Hippocampal formation (tissue), 2 donors: ENCODE data around the gene PABPN1.
"Not testable (repeated sequence)": the region's sequence is repeated elsewhere in the genome, so short reads cannot be mapped to it uniquely, and the experiment has no call there.

Experiments used
- DNase-seq, 2 donors: peaks; one replicate each; lab custom pipeline; 2025; lab: John Stamatoyannopoulos, UW

PABPN1 gene, protein sequence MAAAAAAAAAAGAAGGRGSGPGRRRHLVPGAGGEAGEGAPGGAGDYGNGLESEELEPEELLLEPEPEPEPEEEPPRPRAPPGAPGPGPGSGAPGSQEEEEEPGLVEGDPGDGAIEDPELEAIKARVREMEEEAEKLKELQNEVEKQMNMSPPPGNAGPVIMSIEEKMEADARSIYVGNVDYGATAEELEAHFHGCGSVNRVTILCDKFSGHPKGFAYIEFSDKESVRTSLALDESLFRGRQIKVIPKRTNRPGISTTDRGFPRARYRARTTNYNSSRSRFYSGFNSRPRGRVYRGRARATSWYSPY

DNA sequence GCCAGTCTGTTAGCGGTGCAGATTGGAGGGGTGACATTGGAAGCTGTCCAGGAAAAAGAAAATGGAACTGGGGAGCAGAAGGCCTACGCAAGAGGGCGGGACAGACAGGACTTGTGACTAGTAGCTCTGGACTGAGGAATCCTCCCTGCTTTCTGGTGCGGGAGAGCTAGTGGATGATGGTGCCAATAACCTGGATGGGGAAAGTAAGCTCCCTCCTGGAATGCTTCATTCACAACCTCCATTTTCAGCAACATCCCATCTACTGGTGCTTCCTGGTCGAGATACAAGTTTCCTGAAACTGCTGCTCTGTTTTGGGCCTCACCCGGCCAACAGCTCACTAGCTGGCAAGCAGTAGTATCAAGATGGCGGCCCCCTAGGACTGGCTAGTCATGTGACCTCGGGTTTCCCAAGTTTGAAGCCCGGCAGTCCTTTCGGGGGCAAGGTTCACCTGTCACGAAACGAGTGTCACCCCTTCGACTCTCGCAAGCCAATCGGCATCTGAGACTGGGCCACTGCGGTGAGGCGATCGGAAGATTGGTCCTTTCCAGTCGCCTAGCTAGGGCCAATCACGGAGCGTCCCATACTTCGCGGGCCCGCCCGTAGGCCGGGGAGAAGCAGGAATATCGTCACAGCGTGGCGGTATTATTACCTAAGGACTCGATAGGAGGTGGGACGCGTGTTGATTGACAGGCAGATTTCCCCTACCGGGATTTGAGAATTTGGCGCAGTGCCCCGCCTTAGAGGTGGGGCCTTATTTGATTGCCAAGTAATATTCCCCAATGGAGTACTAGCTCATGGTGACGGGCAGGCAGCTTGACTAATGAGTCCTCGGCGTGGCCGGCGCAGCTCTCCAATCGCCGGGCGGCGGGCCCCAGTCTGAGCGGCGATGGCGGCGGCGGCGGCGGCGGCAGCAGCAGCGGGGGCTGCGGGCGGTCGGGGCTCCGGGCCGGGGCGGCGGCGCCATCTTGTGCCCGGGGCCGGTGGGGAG, at the start of gene PABPN1:
TSS of gene PABPN1 (plus strand) at position 874 of the 988 bp plus-strand sequence. CDS start at position 887, 13 bp downstream.
- peak; percentile 99 to 100 for DNase-seq

DNA sequence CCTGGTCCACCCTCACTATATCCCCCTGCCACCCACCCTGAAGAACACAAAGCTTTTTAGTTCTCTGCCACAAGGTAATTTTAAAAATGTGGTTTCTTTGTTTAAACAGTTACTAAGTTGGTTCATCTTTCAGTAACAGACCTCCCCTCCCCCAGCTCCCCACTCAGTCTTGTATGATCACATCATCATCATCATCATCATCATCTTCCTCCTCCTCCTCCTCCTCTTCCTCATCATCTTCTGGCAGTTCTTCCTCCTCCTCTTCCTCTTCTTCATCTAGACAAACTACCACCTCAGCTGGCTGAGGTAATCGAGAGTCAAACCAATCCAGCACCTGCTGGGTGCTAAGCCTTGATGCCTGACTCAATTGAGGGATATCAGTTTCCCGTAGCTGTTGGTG, 45.8 kb upstream of the PABPN1 start:
- DNase-seq = no peak

DNA sequence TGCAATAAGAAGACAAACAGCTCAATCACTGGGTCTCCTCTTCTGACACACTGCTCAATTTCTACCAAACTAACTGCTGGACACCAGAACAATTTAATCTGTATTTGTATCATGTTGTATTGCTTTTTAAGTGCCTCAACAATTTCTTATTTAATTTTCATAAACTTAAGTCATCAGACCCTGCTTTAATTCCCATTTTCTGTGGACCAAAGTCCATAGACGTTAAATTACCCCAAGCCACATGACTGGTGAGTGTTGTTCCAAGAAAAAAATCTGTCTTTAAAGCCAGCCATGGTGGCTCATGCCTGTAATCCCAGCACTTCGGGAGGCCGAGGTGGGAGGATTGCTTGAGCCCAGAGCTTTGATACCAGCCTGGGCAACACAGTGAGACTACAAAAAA, 44.1 kb upstream of the PABPN1 start:
- no peak for DNase-seq

DNA sequence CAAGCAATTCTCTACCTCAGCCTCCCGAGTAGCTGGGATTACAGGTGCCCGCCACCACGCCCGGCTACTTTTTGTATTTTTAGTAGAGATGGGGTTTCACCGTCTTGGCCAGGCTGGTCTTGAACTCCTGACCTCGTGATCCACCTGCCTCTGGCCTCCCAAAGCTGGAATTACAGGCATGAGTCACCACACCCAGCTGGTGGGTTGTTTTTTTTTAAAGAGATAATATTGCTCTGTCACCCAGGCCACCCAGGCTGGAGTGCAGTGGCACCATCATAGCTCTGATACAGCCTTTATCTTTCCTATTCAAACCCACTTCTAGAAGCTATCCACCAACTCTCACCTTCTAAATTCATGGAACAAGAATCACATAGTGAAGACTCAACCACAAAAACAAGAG, 43.3 kb upstream of the PABPN1 start:
- DNase-seq = not testable (repeated sequence)

DNA sequence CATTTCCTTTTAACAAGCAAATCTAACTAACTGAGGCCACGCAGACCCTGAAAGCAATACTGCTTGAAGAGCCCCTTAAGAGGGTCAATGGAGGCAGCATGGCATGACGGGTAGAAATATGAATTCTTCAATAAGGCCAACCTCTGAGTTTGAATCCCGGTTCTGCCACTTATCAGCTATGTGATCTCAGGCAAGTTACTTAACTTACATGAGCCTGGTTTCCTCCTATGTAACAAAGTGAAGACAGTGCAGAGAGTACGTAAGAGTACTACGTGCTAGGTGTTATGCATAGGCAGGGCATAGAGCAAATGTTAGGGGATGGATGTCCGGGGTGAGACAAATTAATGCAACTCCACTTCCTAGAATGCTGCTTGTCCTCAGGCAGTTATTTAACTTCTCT, 40.0 kb upstream of the PABPN1 start:
- DNase-seq = no peak

DNA sequence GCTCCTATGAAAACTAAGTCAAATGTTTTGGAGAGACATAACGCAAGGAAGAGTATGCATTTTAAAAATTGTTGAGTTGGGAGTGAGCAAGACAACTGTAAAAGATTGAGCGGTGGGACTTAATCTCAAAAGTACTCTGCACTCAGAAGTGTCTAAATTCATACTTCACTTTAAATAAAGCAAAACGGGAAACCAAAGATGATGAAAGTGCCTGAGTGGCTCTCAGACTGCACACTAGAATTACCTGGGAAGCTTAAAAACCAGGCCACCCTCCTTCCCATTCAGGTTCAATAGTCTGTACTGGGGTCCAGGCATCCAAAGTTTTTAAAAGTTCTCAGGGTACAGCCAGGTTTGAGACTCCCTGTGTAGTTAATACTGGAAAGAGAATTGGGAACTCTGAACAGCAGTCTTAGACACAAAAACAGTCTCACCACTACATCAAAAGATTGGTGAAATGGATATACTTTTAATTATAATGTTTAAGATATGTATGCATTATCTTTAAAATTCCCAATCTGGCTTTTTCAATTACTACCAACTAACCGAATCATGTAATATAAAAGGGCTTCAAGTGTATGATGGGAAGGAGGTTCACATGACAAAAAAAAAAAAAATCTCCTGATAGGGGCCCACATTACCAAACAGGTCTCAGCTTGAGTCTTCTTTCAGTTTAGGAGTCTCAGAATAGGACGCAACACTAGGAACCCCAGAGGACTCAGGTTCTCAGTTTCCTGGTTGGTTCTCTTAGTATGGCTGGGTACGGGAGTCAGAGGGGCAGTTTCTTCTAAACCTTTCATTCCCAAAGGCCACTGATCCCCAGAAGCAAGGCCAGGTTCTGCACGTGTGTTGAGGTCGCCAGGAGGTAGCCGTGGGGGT, 36.4 kb upstream of the PABPN1 start:
- DNase-seq = no peak

DNA sequence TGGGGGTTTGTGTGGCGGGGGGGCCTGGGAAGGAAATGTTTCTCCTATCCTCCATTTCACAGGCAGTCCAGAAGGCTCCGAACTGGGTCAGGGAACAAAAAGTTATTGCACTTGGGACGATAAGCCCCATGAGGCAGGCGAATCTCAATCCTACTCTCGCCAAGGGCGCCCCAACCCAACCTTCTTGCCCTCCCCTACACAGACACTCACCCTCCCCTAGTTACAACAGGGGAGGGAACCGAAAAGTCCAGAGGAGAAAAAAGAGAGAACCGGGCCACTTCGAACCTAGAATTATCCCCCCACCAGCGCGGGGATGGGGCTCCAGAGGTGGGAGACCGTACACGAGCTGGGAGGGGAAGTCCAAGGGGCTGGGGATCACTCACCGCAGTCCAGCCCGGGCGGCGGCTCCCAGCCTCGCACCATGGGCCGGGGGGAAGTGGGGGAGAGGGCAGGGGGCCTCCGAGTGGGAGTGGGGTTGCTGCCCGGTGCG, 35.7 kb upstream of the PABPN1 start:
- DNase-seq = no peak

DNA sequence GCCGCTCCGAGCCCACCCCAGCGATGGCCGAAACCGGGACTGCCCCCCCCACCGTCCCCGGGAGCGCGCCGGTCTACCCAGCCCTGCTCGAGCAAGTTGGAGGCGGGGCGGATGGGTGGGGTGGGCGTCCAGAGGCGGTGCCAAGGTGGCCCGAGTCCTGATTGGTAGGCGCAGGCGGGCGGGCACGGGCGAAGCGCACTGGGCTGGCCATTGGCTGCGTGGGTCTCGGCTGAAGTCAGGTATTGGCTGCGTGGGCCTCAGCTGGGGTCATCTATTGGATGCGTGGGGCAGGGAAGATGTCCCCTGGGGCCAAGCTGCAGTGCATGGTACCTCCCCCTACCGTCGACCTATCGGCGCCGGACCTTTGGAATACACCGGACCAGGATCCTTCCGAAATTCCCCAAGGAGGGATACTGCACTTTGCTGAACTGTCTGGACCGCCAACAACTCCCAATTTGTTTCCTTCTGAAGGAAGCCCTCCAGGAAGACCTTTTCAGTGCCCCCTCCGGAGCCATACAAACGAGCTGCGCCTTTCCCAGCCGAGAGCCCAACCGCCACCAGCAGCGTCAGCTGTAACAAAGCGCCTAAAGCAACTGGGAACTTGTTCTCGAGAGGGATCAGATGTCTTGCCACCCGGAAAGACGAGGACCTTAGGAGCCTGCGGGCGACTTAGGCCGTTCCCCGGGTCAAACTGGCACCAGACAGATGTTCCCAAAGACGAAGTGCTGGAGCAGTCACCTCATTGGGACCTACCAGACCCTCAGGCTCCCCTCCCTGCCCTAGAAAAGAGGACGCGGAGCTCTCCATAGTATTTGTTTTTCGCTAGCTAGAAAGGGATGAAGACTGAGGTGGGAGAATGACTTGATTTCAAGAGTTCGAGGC, 35.0 kb upstream of the PABPN1 start, which contains the start of gene HOMEZ:
TSS of gene HOMEZ (minus strand) at position 113 of the 882 bp plus-strand sequence. CDS start 180 bp downstream, outside the sequence.
- DNase-seq = peak; percentile 99 to 100

DNA sequence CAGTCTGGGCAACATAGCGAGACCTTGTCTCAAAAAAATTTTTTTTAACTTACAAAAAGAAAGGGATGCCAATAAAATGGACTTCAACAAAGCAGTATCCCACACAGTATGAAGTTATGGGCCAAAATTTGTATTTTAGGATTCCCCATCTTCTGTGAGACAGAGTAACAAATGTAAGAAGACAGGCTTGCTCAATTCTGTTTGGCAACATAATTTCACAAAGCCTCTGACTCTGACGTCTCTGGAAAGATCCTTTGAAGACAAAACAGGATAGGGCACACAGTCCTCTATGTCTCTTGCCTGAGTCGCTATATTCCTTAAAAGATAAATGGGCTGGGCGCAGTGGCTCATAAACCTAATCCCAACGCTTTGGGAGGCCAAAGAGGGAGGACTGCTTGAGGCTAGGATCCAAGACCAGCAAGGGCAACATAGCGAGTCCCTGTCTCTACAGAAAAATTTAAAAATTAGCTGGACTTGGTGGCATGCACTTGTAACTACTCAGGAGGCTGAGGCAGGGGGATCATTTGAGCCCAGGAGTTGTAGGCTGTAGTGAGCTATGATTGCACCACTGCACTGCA, 34.3 kb upstream of the PABPN1 start:
- no peak for DNase-seq

DNA sequence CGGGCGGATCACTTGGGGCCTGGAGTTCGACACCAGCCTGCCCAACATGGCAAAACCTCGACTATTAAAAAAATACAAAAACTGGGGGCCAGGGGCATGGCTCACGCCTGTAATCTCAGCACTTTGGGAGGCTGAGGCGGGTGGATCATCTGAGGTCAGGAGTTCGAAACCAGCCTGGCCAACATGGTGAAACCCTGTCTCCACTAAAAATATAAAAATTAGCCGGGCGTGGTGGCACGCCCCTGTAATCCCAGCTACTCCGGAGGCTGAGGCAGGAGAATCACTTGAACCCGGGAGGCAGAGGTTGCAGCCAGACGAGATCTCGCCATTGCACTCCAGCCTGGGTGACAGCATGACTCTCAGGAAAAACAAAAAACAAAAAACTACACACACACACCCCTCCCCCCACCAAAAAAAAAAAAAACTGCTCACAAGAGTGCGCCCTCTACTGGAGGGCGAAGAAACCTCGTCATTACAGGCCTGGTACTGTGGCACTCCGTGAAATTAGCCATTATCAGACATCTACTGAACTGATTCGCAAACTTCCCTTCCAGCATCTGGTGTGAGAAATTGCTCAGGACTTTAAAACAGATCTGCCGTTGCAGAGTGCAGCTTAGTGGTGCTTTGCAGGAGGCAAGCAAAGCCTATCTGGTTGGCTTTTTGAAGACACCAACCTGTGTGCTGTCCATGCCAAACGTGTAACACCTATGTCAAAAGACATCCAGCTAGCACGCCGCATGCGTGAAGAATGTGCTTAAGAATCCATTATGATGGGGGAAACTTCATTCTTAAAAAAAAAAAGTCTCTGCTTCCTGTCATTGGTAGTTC, 26.3 kb upstream of the PABPN1 start:
- DNase-seq = peak; percentile 40 to 54

DNA sequence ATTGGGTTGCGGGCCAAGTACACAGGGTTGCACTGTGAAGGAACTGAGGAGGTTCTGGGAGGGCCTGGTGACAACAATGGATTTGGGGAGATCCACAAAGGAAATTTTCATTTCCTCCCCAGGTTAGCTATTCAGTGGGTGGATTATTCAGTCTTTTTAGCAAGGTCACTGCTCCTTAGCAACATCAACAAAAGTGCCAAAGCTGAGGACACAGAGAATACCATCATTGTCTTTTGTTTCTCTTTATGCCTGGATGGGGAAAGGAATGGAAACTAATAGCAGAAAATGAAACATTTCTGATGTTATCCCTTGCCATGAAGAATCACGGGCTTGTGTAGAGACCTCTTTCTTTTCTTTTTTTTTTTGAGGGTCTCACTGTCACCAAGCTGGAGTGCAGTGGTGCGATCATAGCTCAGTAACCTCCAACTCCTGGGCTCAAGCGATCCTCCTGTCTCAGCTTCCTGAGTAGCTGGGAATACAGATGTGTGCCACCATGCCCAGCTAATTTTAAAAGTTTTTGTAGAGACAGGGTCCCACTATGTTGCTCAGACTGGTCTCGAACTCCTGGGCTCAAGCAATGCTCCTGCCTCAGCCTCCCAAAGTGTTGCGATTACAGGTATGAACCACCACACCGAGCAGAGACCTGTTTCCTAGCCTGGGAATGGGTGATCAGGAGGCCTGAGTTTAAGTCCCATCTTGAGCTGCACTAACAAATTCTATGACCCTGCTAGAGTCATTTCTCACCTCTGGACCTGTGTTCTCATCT, 25.1 kb upstream of the PABPN1 start:
- DNase-seq = no peak

DNA sequence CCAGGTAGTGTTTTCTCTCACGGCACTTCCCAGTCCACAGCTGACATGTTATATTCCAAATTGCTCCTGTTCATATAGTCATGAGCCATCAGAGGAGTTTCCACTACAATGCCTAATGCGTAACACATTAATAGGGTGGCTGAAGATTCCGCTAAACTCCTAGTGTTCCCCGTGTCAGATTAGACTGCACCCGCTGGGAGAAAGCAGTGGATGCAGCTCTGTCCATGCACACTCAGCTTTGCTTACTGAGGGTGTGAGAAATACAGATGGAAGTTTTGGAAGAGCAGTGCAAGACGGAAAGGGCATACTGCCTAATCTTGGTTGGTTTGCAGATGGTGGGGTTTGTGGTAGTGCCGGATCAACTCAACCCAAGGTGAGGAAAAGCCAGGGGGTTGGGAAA, 24.2 kb upstream of the PABPN1 start:
- no peak for DNase-seq

DNA sequence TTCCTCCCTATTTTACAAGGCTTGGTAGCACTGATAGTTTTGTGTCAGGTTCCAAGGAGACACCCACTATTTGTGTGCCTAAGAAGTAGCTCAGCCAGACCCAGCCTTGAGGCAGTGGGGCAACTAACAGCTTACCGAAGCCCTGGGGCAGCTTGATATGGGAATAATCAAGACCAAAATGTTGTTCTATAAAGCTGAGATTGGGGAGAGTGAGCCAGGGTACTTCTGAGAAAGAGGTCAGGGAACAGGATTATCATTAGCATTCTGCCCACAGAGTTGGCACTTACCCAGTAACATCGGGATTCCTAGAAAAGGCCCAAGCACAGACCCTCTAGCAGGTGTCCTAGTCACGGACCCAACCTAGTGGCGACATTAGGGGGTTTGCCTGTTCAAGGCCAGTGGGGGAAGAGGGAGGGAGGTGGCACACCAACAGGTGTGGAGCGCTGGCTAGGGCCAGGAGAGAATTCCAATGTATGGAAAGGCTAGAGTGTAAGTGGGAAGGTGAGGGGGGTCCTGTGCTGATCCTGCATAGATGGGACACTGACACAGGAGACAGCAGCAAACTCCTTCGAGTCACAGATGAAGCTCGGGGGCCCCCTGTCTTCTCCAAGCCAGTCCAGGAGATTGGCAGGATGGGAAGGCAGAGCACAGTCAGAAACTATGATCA, 23.5 kb upstream of the PABPN1 start:
- DNase-seq = no peak

DNA sequence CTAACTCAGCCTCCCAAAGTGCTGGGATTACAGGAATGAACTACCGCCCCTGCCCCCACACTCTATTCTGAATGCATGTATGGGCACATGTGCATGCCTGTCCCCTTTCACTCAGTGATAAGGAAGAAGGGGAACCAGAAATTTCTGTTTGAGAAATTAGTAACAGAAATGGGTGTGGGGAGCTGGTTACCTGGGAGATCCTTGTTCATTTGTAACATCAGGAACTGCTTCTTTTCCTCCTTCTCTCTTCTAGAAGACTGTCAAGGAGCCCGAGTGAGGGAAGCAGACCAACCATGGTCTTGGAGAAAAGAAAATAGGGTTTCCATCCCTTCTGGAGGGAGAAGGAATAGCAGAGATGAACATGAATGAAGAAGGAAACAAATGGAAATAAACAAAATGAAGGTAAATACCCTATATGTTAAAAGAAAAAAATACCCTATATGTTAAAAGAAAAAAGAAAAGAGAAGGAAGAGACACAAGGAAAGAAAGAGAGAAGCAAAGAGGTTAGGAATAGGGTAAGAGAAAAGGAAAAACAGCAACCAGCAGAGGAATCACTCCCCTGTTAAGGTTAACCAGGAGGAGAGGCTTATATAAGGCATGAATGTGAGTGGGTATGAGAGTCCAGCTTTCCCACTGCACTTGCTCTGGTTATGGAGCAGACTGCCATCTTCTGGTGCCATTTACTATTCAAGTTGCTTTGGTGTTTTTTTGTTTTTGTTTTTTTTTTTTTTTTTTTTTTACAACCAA, 21.9 kb upstream of the PABPN1 start:
- DNase-seq = peak in 1 of 2 donors; percentile 75

DNA sequence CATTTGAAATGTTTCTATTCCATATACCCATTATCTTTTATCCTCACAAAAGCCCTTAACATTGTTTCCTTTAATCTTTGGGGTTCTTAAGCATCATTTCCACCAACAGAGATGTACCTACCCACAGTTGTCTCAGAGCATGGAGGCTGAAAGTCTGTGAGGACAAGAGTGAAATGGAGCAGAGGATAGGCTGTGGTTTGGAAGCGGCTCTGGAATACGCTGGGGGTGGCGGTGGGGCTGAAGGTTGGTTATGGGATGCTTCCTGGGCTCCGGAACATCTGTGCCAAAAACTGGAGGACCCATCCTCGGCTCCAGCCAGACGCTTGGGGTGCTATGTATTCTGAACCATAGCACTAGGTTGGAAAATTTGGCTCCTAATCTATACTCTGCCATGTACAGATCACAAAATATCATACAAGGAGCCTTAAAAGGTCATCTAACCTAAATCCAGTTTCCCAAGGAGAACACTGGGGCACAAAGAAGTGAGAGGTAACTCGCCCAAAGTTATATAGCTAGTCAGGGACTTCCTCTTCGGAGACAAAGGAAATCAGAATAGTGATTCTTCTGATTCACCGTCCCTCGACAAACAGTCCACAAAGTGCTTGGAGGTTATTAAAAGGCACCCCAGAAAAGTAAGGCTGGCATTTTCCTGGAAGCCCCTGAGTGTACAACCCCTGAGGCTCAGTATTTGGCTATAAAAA, 21.1 kb upstream of the PABPN1 start:
- no peak for DNase-seq

DNA sequence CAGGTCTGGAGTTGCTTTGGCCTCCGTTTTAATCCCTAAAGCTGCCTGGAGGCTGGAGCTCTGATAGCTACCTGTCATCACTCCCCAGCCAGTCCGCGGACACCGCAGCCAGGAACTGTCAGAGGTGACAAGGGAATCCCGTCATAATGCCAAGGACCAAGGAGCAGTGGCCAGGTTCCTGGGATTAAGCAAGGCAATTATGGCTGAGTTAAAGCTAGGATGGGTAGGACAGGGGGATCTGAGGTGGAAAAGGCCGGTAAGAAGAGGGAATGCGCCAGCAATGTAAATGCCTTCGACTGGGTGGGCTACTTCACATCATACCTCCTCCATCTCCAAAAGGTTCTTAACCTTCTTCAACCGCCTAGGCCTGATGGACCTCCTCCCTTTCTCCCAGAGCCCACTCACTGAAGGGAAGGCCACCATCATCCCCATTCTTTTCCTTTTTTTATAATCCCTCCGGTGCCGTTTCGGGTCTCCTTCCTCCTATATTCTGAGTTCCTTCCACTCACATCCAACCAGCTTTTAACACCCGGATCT, 20.5 kb upstream of the PABPN1 start:
- peak in 1 of 2 donors; percentile 29 for DNase-seq
